GM12872 (cell line): Measurements from ENCODE around the gene CTIF.

Experiments used
- CTCF ChIP-seq: IDR thresholded peaks from 3 replicates; pipeline ENCODE4 v1.5.1; 2011; ENCODE audit warnings: low read depth, mild to moderate bottlenecking, low read length, moderate library complexity; ENCODE audit not compliant: insufficient read depth

Gene CTIF

DNA sequence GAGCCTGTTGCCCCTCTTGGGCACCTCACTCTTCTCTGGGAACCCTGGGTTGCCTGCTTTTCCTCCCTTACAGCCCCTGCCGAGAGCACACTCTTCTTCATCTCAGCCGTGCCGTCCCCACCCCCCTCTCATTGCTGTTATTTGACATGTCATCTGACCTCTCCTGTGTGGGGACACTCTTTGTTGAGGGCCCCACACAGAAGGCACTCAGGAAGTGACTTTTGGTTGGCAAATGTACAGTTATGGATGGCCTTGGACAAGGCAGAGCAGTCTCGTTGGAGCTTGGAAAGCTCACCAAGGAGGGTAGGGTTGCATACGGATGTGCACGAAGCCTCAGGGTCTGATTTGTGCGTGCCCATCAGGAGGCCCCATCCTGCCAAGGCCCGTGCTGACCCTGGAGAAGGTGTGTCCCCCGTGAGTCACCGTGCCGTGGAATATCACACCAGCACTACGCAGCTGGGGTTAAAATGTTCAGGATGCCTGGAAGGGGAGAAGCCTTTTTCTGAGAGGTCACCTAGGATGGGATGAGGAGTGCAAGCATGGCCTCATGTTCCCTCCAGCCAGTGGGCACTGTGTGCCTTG is 93.9 kb downstream of the CTIF start:
- TF ChIP-seq CTCF, result no peak

GRCh38 chr18:48634491-48634890 is 95.7 kb downstream of the CTIF start:
- no peak for TF ChIP-seq CTCF

DNA sequence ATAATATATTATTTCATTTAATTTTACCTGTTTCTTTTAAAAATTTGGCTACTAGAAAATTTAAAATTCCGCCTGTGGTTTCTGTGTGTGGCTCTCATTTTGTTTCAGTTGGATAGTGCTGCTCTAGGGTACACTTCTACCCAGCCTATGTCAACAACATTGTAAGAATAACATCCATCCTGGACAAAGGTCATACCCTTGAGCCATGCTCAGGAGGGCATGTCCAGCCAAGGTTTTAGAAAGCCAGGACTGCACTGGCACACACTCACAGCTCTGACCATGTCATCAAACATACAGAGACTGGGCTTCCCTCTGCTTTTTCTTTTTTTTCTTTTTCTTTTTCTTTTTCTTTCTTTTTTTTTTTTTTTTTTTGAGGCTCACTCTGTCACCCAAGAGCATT is 96.1 kb downstream of the CTIF start:
- TF ChIP-seq CTCF, result no peak

GRCh38 chr18:48635806-48636205 is 97.0 kb downstream of the CTIF start:
- no peak for TF ChIP-seq CTCF

DNA sequence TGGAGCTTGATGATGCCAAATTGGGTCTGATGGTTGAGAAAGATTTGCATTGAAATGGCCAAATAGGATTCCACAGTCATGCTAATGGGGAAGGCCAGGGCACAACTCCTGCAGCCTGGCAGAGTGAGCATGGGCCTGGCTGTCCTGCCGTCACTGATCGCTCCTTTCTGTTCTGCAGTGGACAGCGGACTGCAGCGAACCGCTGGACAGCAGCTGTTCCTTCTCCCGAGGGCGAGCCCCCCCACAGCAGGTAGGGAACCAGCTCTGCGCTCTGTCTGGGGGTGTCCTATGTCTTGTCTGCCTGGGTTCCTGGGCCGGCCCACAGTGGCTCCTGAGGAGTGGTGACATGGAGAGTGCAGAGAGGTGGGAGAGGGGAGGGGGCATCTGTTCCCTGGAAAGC is 97.6 kb downstream of the CTIF start:
- TF ChIP-seq CTCF, result no peak

DNA sequence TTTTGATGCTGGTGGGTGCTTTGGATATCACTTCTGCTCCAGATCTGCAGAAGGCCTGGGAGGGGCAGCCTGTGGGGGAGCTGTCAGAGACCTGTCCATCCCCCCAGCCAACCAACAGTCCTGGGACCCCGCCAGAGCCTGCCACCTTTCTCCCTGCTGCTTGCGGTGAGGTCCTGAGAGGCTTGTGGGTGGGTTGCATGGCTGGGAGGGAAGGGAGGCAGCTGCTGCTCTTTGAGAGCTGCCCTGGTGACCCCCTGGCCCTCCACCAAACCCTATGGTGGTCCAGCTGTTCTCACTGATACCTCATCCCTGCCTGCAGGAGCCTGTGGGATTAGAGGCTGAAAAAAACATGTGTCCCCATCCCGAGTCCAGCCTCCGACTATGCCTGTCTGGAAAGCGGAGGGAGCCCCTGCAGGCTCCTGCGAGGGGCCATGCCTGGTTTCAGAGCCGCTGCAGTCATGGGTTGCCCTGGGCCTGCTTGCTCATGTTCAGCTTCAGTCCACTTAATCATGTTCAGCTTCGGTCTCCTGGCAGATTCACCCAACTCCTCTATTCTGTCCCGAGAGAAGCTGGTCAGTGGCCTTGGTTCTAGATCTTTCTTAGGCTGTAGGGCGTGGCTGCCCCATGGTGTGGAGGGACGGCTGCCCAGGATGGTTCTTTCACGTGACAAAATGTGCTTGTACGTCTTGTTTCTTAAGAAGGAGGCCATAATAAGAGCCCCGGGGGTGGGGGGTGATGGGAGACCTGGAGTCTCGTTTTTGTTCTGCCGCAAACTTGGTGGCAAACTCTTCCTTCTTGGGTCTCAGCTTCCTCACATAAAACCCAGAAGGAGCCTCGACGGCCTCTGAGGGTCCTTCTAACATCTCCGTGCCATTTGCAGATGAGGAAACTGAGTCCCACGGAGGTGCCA is 98.5 kb downstream of the CTIF start:
- TF ChIP-seq CTCF, result no peak

DNA sequence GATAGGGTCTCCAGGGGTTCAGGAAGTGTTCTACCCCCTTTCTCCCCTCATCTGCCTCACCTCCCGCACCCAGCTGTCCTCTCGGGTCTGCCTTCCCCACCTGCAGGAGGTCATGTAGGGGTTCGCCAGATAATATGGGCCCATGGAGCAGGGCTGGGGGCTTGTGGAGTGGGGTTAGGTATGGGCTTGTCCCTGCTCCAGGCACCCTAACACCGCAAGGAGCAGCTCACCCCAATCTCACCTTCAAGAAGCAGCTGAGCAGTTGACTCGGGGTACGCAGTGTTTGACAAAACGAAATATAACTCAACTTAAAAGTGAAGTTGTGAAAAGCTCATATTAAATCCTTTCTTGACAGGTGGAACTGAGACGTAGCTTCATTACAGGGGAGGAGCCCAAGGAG is 99.6 kb downstream of the CTIF start:
- TF ChIP-seq CTCF, result no peak
